HFFc6 (cell line): ENCODE measurements around the gene CHRNA4. TPM values are rescaled to one million over a fixed set of nuclear protein-coding genes. Genes with fewer than 3 reads are reported as not detected.
"Not testable (repeated sequence)": the region's sequence is repeated elsewhere in the genome, so short reads cannot be mapped to it uniquely, and the experiment has no call there.

ENCODE experiments used
- DNase-seq: peaks from one replicate; pipeline ENCODE4 v3.0.0-alpha.2; 2018
- H3K27ac Mint-ChIP-seq: 2 replicates; pipeline ENCODE4 v1.8.0; 2020; ENCODE audit warnings: mild to moderate bottlenecking, mixed read lengths
- H3K27me3 Mint-ChIP-seq: 2 replicates; pipeline ENCODE4 v1.8.0; 2021; ENCODE audit warnings: mild to moderate bottlenecking, moderate library complexity, mixed read lengths; ENCODE audit not compliant: insufficient read depth
- H3K36me3 Mint-ChIP-seq: 2 replicates; pipeline ENCODE4 v1.8.0; 2021; ENCODE audit warnings: low read depth, mixed read lengths
- H3K4me1 Mint-ChIP-seq: 2 replicates; pipeline ENCODE4 v1.8.0; 2020; ENCODE audit warnings: low read depth, mixed read lengths
- H3K4me3 Mint-ChIP-seq: 2 replicates; pipeline ENCODE4 v1.8.0; 2020; ENCODE audit warnings: mild to moderate bottlenecking, moderate library complexity, mixed read lengths
- H3K9me3 Mint-ChIP-seq: 2 replicates; pipeline ENCODE4 v1.8.0; 2020; ENCODE audit warnings: mild to moderate bottlenecking, mixed read lengths
- CTCF ChIP-seq: fragments of 200-600 bp; sonication (generic); IDR thresholded peaks from 2 replicates; pipeline ENCODE4 v1.5.0; 2021; ENCODE audit warnings: antibody characterized with exemption, mild to moderate bottlenecking
- total RNA-seq, 6 experiments: library from RNA; stranded (reverse); fragmentation: NEBNext Ultra II Directional; extraction: Animal tissue kit (Norgen Biotek cat#: 25700); gene quantifications; 2 replicates in 1 of 6; 3 replicates in 5 of 6; pipeline ENCODE4 v1.2.3, GENCODE V29; 2021

Gene CHRNA4
- total RNA-seq, 6 experiments from 2014 or later: not detected

GRCh38 chr20:63306673-63307537 is 54.2 kb downstream of the CHRNA4 start:
- Mint-ChIP-seq H3K9me3 (no peaks in the 10 kb centered on the region; the same call in 1 of the 2 replicates), H3K27me3 (peaks cover 13% of the 10 kb centered on the region), H3K36me3 (no peaks in the 10 kb centered on the region), H3K4me3 (no peak overlapping the region), H3K4me1 (no peaks in the 10 kb centered on the region), H3K27ac (no peak overlapping the region)
- TF ChIP-seq CTCF: no peak
- no peak for DNase-seq

GRCh38 chr20:63305933-63306672 is 55.0 kb downstream of the CHRNA4 start:
- DNase-seq, H3K4me3 Mint-ChIP-seq, H3K27ac Mint-ChIP-seq, H3K36me3 Mint-ChIP-seq, H3K4me1 Mint-ChIP-seq, H3K9me3 Mint-ChIP-seq: not testable (repeated sequence)
- peaks cover 13% of the 10 kb centered on the region for H3K27me3 Mint-ChIP-seq

- no peak overlapping the region for H3K27ac Mint-ChIP-seq
Measured at GRCh38 chr20:63305393-63305792, 55.8 kb downstream of the CHRNA4 start.

GRCh38 chr20:63303095-63303666 is 58.0 kb downstream of the CHRNA4 start:
- no peak for TF ChIP-seq CTCF
- no peak for DNase-seq
- no peak overlapping the region for H3K27ac Mint-ChIP-seq
- H3K9me3 Mint-ChIP-seq: no peaks in the 10 kb centered on the region; the same call in 1 of the 2 replicates
- H3K27me3 Mint-ChIP-seq: peaks cover 13% of the 10 kb centered on the region
- H3K36me3 Mint-ChIP-seq: no peaks in the 10 kb centered on the region
- no peaks in the 10 kb centered on the region for H3K4me1 Mint-ChIP-seq
- no peak overlapping the region for H3K4me3 Mint-ChIP-seq

More at GRCh38 chr20:63305393-63305792, 55.8 kb downstream of the CHRNA4 start:
- peaks cover 15% of the 10 kb centered on the region for H3K27me3 Mint-ChIP-seq
- H3K4me1 Mint-ChIP-seq: no peaks in the 10 kb centered on the region
- no peak for TF ChIP-seq CTCF
- DNase-seq: no peak
- no peaks in the 10 kb centered on the region; the same call in 1 of the 2 replicates for H3K9me3 Mint-ChIP-seq
- no peak overlapping the region for H3K4me3 Mint-ChIP-seq
- H3K36me3 Mint-ChIP-seq: no peaks in the 10 kb centered on the region

- H3K4me3 Mint-ChIP-seq: no peak overlapping the region
Measured at GRCh38 chr20:63301671-63302070, 59.5 kb downstream of the CHRNA4 start.

More at GRCh38 chr20:63301671-63302070, 59.5 kb downstream of the CHRNA4 start:
- no peaks in the 10 kb centered on the region for H3K4me1 Mint-ChIP-seq
- H3K36me3 Mint-ChIP-seq: no peaks in the 10 kb centered on the region
- peaks cover 15% of the 10 kb centered on the region for H3K27me3 Mint-ChIP-seq
- no peak overlapping the region for H3K27ac Mint-ChIP-seq
- H3K9me3 Mint-ChIP-seq: no peaks in the 10 kb centered on the region; the same call in 1 of the 2 replicates
- TF ChIP-seq CTCF: no peak
- no peak for DNase-seq
